T-helper 17 cell (primary cell): ENCODE measurements around the gene SLC46A2. TPM values are rescaled to one million over a fixed set of nuclear protein-coding genes. Genes with fewer than 3 reads are reported as not detected.

Source experiments
- ATAC-seq: fragments of 150-1000 bp; cut with Tn5 transposase; 2 replicates; pipeline ENCODE4 v1.10.0; 2021; ENCODE audit warnings: mild to moderate bottlenecking, moderate library complexity
- DNase-seq, 3 donors: peaks; one replicate each; pipeline versions ENCODE4 v3.0.0 to v3.0.0-alpha.2; 2020 to 2021
- H3K9me3 ChIP-seq: one replicate; pipeline ENCODE4 v1.7.0; 2013; ENCODE audit warnings: low read length, mild to moderate bottlenecking; ENCODE audit not compliant: control insufficient read depth, poor library complexity, severe bottlenecking
- H3K27ac Mint-ChIP-seq: one replicate; pipeline ENCODE4 v1.8.0; 2022; ENCODE audit warnings: mild to moderate bottlenecking, moderate library complexity, mixed read lengths
- H3K27me3 Mint-ChIP-seq: one replicate; pipeline ENCODE4 v1.8.0; 2022; ENCODE audit warnings: mixed read lengths
- H3K36me3 Mint-ChIP-seq: one replicate; pipeline ENCODE4 v1.8.0; 2022; ENCODE audit warnings: low read depth, mixed read lengths
- H3K4me1 Mint-ChIP-seq: one replicate; pipeline ENCODE4 v1.8.0; 2022; ENCODE audit warnings: mild to moderate bottlenecking, mixed read lengths
- H3K4me3 Mint-ChIP-seq: one replicate; pipeline ENCODE4 v1.8.0; 2022; ENCODE audit warnings: mild to moderate bottlenecking, moderate library complexity, mixed read lengths
- total RNA-seq, 4 donors: library from RNA in 2 of 4; stranded (reverse) in 2 of 4; gene quantifications; one replicate each; pipeline ENCODE4 v1.2.3 and lab custom pipeline; 2022 to 2026

SLC46A2 gene
- total RNA-seq, 2 donors from 2014 or later = 0.47 TPM; not detected in 1

DNA sequence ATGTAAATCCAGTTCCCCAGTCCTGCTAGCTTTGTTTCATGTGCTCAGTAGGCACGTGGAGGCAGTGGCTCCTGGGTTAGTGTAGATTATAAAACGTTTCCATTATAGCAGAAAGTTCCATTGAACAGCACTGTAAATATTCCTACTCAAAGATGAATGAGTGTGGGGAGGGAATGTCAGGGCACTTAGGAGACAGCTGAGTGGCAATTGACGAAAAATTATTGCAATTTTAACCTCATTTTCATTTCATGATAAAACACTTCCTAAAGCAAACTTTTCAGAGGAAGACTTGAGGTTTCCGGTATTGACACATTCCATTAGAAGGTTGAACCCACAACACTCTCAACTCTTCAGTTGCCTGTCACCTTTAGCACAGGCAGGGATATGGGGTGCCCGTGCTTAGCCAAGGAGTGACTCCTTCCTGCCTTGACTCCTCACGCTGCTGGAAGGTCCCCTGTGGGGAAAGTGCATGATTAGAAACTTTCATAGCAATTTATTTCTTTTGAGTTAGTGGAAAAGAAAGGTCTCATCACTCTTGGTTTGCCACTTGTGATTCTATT lies 41.2 kb downstream of the SLC46A2 start:
- H3K27ac Mint-ChIP-seq = no peak overlapping the region
- peaks cover 10% of the 10 kb centered on the region for H3K4me1 Mint-ChIP-seq
- peaks cover 8% of the 10 kb centered on the region for H3K36me3 Mint-ChIP-seq
- no peak for ATAC-seq
- H3K4me3 Mint-ChIP-seq = no peak overlapping the region
- no peak for DNase-seq
- H3K27me3 Mint-ChIP-seq = no peaks in the 10 kb centered on the region
- no peaks in the 10 kb centered on the region for H3K9me3 ChIP-seq

DNA sequence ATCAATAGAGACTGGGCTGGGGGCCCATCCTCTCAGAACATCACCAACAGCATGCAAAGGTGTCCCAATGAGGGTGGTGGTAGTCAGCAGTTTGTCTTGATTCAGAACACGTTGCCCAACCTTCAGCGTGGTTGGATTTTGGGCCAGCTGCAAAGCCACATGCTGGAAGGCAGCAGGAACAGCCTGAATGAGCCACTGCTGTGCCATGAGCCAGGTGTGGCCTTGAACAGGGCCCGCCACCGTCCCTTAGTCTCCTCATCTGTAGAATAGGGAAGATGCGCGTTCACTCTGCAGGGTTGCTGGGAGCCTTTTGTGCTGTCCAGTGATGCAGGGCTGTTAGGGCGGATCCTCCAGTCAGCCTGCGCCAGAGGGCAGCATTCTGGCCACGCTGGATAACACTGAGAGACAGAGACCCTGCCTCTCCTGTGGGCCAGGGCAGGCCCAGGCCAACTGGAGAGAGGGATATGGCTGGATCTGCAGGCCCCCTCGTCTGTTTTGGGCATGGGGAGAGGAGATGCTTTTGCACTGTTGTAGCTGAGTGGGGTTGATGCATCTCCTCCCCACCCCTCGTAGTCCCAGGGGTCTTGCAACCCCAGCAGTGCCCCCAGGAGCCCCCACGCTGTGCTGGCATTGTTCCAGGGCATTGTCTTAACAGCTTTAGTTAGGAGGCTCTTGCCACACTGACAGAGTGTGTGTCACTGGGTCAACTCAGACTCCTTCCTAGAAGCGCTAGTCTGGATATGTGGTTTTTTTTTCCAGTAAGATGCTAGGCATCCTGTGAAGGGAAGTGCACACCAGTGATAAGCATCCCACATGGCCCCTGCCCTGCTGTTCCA lies 42.1 kb downstream of the SLC46A2 start:
- Mint-ChIP-seq H3K27me3 (no peaks in the 10 kb centered on the region), H3K4me1 (peaks cover 18% of the 10 kb centered on the region), H3K27ac (peak overlapping the region; percentile 11), H3K4me3 (no peak overlapping the region), H3K36me3 (peaks cover 8% of the 10 kb centered on the region)
- no peaks in the 10 kb centered on the region for H3K9me3 ChIP-seq
- ATAC-seq = no peak
- DNase-seq = no peak

DNA sequence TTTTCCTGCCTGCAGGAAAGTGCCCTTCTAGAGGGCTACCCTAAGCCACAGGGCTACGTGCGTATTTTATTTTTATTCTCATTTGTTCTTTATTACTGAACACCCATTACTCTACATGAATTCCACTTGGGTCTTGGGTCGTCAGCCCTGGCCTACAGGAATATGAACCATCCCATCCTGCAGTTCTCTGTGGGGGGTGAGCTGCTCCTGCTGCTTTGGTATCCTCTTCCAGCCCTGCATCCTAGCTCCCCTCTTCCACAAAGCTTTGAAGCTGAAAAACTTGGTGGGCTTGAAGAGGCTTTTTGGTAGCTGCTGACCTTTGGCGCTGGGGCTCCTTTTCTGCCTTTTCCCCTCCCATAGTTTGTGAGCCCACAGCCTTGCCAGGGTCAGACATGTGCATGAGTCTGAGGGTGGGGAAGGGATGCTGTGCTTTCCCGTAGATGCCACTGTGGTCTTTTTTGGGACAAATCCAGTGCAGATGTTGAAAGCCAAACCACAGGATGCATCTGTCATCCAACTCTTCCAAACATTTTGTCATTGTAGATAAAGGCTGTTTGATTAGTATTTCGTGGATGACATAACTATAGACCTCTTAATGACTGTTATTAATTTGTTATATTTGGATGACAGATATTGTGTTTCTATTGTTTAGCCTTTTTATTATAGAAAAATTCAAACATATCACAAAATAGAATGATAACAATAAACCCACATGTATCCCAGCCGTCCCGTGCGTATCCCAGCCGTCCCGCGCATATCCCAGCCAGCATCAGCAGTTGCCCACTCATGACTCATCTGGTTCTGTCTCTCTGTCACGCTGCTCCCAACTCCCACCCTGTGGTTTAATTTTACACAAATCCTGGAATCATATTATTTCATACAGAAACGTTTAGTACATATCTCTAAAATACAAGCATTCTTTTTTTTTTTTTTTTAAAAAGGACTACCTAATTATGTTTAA lies 43.9 kb downstream of the SLC46A2 start:
- H3K9me3 ChIP-seq = no peaks in the 10 kb centered on the region
- Mint-ChIP-seq H3K4me1 (peaks cover 14% of the 10 kb centered on the region), H3K27me3 (no peaks in the 10 kb centered on the region), H3K27ac (no peak overlapping the region), H3K4me3 (no peak overlapping the region), H3K36me3 (peaks cover 6% of the 10 kb centered on the region)
- no peak for ATAC-seq
- DNase-seq = no peak

DNA sequence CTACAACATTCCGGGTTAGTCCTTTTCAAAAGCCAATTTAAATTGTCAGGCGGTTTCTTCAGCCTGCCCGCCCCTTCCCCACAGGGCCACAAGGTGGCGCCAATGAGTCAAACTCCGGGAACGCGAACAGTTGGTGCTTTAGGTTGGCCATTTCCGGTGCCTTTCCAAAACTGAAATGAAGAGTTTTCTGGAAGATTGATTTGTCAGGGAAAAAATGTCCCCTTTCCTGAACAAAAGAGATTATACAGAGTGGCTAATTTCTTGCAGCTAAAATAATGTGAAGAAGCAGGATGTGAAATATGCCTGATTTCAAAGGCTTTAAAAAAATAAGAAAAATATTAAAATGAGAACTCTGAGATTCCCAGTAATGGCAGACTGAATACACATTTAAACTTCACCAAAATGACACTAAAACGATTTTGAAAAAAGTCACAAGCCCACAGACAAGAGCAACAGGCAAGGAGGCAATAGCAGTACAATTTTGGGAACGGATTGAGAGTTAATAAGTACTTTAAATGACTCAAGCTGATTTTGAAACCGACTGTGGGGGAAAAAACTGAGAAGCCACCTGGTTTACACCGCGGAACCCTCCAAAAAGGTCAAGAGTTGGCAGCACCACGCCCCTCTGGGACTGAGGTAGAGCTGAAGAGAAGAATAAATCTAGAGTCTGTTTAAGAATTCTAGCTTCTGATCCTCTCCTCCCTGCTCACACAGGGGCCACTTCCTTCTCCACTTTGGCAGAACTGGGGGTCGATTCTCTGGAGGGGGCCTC lies 45.7 kb downstream of the SLC46A2 start:
- peaks cover 3% of the 10 kb centered on the region for H3K36me3 Mint-ChIP-seq
- DNase-seq (peak; percentile 52 to 64 (median 58)), ATAC-seq (peak; percentile 77)
- H3K4me3 Mint-ChIP-seq = peak overlapping the region; percentile 47
- no peaks in the 10 kb centered on the region for H3K27me3 Mint-ChIP-seq
- H3K9me3 ChIP-seq = no peaks in the 10 kb centered on the region
- H3K4me1 Mint-ChIP-seq = peaks cover 14% of the 10 kb centered on the region
- peak overlapping the region; percentile 32 for H3K27ac Mint-ChIP-seq

DNA sequence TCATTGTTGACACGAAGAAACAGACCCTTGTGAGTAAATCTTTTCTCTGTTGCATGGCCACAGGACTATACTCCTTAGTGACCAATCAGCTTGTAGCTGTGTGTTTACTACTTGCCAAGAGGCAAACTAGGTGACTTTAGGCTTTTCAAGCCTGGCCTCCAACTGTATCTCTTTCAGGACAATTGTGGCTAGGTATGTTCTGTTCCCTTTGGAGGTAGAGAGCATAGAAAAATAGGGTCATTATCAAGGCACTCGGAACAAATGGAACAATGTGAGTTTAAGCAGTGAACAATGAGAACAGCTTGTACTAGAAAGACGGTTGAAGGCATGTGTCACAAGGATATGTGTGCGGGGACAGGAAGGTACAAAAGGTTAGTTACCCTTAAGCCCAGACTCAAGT lies 48.1 kb downstream of the SLC46A2 start:
- H3K9me3 ChIP-seq = no peaks in the 10 kb centered on the region
- DNase-seq (no peak), ATAC-seq (no peak)
- Mint-ChIP-seq H3K27ac (no peak overlapping the region), H3K36me3 (peaks cover 8% of the 10 kb centered on the region), H3K4me3 (no peak overlapping the region), H3K4me1 (peaks cover 16% of the 10 kb centered on the region), H3K27me3 (no peaks in the 10 kb centered on the region)

DNA sequence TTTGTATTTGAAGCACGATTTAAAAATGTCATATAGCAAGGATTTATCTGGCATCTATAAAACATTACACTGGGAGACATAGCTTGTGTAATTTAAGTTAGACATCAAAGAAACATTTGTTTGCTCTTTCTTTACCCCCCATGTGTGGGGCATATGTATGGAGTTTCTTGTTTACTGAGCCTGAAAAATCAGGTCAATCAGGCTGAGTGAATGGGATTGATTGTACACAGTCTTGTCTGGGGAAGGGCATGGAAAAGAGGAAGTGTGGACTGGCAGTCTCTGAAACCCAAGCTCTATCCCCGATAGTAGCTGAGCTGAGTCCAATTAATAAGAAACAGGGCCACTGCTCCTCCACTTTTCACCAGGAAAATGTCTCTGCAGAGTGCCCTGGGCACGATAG lies 49.4 kb downstream of the SLC46A2 start:
- no peak overlapping the region for H3K4me3 Mint-ChIP-seq
- no peaks in the 10 kb centered on the region for H3K27me3 Mint-ChIP-seq
- ATAC-seq = no peak
- H3K9me3 ChIP-seq = no peaks in the 10 kb centered on the region
- peaks cover 10% of the 10 kb centered on the region for H3K36me3 Mint-ChIP-seq
- no peak overlapping the region for H3K27ac Mint-ChIP-seq
- peaks cover 16% of the 10 kb centered on the region for H3K4me1 Mint-ChIP-seq
- DNase-seq = no peak

DNA sequence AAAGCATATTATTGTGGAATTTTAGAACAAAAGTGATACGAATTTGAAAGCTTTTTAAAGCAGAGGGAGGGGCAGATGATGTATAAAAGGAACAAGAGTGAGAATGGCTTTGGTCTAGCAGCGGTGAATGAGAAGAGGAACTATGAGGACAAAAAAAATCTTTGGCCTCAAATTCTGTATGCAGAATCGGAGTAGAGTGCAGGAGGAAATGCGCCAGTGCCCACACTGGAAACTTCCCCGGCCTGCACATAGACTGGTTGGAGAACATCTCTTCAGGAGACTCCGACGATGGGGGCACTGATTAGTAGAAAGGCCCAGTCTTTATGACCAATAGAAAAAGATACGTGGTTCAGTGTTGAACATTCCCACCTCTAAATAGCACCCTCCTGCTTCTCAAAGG lies 51.3 kb downstream of the SLC46A2 start:
- peaks cover 10% of the 10 kb centered on the region for H3K4me1 Mint-ChIP-seq
- ATAC-seq = no peak
- H3K27ac Mint-ChIP-seq = no peak overlapping the region
- peaks cover 10% of the 10 kb centered on the region for H3K36me3 Mint-ChIP-seq
- no peak for DNase-seq
- no peaks in the 10 kb centered on the region for H3K27me3 Mint-ChIP-seq
- no peak overlapping the region for H3K4me3 Mint-ChIP-seq
- no peaks in the 10 kb centered on the region for H3K9me3 ChIP-seq

DNA sequence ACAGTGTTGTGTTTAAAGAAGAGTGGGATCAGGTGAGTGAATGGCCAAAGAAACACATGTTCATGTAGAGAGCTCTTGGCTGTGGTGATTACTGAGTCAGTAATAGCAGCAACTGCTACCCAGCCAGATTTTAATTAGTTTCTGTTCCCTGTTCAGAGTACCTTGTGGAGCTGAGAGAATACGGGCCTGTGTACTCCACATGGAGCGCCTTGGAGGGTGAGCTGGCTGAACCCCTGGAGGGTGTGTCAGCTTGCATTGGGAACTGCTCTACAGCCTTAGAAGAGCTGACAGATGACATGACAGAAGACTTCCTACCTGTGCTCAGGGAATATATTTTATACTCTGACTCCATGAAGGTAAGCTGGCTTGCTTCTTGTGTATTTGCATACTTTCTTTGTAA lies 52.3 kb downstream of the SLC46A2 start:
- Mint-ChIP-seq H3K27ac (no peak overlapping the region), H3K4me1 (peaks cover 4% of the 10 kb centered on the region), H3K27me3 (no peaks in the 10 kb centered on the region), H3K36me3 (peaks cover 10% of the 10 kb centered on the region), H3K4me3 (no peak overlapping the region)
- DNase-seq (no peak), ATAC-seq (no peak)
- no peaks in the 10 kb centered on the region for H3K9me3 ChIP-seq

DNA sequence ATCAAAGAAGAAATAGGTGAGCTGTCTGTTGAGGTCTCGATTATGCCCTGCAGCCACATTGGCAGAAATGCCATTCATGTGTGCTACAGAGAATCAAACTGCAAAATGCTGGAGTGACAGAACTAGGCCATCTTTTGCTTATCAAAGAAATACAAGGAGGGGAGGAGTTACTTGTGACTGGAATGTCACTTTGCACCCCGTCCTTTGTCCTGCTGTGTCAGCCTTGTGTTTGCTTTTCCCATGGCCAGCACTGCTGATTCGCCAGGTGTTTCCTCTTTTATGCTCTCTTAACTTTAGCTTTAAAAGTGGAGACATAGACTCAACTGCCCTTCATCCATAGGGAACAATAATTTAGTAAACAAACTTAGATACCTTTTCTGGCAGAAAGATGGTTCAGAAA lies 54.3 kb downstream of the SLC46A2 start:
- Mint-ChIP-seq H3K27me3 (no peaks in the 10 kb centered on the region), H3K4me1 (peaks cover 4% of the 10 kb centered on the region), H3K4me3 (no peak overlapping the region), H3K27ac (no peak overlapping the region), H3K36me3 (peaks cover 13% of the 10 kb centered on the region)
- H3K9me3 ChIP-seq = no peaks in the 10 kb centered on the region
- ATAC-seq (no peak), DNase-seq (no peak)

DNA sequence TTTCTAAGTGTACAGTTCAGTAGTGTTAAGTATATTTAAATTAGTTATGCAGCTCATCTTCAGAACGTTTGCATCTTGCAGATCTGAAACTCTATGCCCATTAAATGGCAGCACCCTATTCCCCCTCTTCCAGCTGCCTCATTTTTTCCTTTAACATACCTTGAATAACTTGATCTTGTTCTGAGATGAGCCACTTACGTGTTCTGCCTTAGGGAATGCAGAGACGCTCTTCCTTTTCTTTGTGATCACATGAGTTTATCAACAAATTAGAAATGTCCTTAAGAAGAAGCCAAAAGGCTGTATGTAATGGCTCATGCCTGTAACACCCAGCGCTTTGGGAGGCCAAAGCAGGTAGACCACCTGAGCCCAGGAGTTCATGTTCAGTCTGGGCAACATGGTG lies 57.6 kb downstream of the SLC46A2 start:
- DNase-seq (no peak), ATAC-seq (no peak)
- H3K4me1 Mint-ChIP-seq = peaks cover 3% of the 10 kb centered on the region
- peaks cover 5% of the 10 kb centered on the region for H3K36me3 Mint-ChIP-seq
- H3K27ac Mint-ChIP-seq = peak overlapping the region; percentile 29
- peak overlapping the region; percentile 2 for H3K4me3 Mint-ChIP-seq
- no peaks in the 10 kb centered on the region for H3K9me3 ChIP-seq
- H3K27me3 Mint-ChIP-seq = no peaks in the 10 kb centered on the region

DNA sequence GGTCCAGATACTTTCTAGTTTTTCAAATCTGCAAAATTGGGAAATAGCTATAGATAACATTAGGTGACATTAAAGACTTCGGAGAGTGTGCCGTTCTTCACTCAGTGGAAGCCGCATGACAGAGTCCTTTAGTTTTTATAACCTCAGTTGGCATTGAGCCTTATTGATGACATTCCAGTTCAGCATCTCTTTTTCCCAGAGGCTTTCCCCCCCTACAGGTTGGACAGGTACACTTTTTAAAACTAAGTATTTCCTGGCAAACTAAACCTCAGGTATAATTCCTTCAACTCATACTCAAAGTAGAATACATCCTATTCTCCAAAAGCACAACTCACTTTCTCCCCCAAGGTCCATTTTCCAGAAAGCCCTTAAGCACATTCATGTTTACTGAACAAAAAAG lies 58.7 kb downstream of the SLC46A2 start:
- DNase-seq (no peak), ATAC-seq (no peak)
- no peaks in the 10 kb centered on the region for H3K27me3 Mint-ChIP-seq
- H3K27ac Mint-ChIP-seq = no peak overlapping the region
- H3K4me3 Mint-ChIP-seq = no peak overlapping the region
- peaks cover 5% of the 10 kb centered on the region for H3K36me3 Mint-ChIP-seq
- peaks cover 2% of the 10 kb centered on the region for H3K4me1 Mint-ChIP-seq
- H3K9me3 ChIP-seq = no peaks in the 10 kb centered on the region

DNA sequence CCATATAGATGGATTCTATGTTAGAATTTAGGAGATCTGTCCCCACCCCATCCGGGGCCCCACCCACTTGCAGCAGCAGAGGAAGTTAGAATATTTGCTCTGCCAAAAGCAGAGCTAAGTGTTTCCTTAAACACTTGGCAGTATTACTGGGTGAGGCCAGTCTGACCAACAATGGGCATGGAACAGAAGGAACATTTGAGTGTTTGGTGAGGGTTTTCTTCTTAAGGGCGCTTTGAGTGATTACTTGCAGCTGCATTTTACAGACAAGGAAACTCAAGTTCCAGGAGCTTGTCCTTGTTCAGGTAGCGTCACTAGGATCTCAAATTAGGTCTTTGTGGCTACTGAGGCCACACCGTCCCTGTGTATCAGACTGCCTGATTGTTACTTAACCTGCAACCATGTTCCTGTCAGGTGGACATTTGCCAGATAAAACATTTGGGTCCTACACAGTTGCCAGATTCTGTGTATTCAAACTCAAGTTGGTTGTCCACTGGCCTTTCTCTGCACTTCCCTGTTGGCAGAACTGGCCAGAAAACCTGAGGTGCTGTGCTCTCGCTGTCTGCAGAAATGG lies 59.3 kb downstream of the SLC46A2 start:
- no peak overlapping the region for H3K4me3 Mint-ChIP-seq
- no peak overlapping the region for H3K27ac Mint-ChIP-seq
- H3K36me3 Mint-ChIP-seq = peaks cover 3% of the 10 kb centered on the region
- DNase-seq (no peak), ATAC-seq (no peak)
- H3K27me3 Mint-ChIP-seq = no peaks in the 10 kb centered on the region
- no peaks in the 10 kb centered on the region for H3K9me3 ChIP-seq
- H3K4me1 Mint-ChIP-seq = peaks cover 2% of the 10 kb centered on the region
